ENCODE data around the gene RAB11FIP4. TPM values are rescaled to one million over a fixed set of nuclear protein-coding genes. Genes with fewer than 3 reads are reported as not detected.

RAB11FIP4 gene, protein sequence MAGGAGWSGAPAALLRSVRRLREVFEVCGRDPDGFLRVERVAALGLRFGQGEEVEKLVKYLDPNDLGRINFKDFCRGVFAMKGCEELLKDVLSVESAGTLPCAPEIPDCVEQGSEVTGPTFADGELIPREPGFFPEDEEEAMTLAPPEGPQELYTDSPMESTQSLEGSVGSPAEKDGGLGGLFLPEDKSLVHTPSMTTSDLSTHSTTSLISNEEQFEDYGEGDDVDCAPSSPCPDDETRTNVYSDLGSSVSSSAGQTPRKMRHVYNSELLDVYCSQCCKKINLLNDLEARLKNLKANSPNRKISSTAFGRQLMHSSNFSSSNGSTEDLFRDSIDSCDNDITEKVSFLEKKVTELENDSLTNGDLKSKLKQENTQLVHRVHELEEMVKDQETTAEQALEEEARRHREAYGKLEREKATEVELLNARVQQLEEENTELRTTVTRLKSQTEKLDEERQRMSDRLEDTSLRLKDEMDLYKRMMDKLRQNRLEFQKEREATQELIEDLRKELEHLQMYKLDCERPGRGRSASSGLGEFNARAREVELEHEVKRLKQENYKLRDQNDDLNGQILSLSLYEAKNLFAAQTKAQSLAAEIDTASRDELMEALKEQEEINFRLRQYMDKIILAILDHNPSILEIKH
- total RNA-seq = under 0.01 and 0.74 TPM in 2 replicates

DNA sequence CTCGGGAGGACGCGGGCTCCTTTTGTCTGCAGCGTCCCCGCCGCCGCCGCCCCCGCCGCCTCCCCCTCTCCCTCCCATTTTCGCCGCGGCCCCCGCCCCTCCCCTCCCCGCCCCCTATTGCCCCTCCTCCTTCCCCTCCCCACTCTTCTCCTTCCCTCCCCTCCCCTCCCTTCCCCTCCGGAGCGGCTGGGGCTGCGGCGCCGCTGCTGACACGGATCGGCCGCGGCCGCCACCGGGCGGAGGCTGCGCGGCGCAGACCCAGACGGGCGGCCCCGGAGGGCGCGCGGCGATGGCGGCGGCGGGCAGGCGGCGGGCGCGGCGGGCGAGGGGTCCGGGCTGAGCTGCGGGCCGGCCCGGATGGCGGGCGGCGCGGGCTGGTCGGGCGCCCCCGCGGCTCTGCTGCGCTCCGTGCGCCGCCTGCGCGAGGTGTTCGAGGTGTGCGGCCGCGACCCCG is at the start of gene RAB11FIP4:
TSS of gene RAB11FIP4 (plus strand) at position 180 of the 454 bp plus-strand sequence. CDS start at position 358, 178 bp downstream.

Other genes starting within 250 kb of the RAB11FIP4 start
- gene OMG, start 94.4 kb upstream of the RAB11FIP4 start, total RNA-seq = not detected in 2 replicates
- gene EVI2B, start 77.6 kb upstream of the RAB11FIP4 start, total RNA-seq = not detected in 2 replicates
- 0.09 and 0.59 TPM in 2 replicates for gene EVI2A, start 70.1 kb upstream of the RAB11FIP4 start, total RNA-seq

Measured in smooth muscle cell of the umbilical artery (primary cell).